Measurements from ENCODE around the gene ALPK3.

DNA sequence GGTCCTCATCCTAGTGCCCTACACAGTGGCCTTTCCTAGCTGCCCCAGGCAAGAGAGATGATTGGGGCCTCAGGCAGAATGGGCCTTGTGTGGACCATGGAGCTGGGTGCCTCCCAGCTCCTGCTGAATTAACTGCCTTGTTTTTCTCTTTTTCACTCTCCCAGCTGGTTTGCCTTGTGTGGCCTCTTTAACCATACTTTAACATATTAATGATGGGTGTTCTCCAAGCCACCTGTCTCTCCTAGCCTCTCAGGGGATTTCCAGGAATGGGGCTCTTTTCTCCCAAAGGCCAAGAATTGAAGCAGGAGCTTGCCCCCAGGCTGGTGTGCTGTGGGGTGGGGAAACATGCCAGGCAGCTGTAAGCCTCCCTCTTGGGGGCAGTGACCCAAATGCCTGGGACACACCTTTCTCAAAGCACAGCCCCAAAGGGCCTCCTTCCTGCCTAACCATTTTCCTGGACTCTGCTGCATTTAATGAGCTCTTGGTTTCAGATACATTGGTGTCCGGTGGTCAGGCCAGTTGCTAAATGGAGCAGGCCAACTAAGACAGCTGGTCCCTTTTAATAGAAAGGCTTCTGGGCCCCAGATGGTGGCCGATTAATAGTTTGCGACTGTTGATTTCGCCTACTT is 5.6 kb downstream of the ALPK3 start:
- TF ChIP-seq, protein P1, sequence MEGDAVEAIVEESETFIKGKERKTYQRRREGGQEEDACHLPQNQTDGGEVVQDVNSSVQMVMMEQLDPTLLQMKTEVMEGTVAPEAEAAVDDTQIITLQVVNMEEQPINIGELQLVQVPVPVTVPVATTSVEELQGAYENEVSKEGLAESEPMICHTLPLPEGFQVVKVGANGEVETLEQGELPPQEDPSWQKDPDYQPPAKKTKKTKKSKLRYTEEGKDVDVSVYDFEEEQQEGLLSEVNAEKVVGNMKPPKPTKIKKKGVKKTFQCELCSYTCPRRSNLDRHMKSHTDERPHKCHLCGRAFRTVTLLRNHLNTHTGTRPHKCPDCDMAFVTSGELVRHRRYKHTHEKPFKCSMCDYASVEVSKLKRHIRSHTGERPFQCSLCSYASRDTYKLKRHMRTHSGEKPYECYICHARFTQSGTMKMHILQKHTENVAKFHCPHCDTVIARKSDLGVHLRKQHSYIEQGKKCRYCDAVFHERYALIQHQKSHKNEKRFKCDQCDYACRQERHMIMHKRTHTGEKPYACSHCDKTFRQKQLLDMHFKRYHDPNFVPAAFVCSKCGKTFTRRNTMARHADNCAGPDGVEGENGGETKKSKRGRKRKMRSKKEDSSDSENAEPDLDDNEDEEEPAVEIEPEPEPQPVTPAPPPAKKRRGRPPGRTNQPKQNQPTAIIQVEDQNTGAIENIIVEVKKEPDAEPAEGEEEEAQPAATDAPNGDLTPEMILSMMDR (IDR thresholded peaks at IDR 0.05), result no peak
- TF ChIP-seq POLR2AphosphoS5 (IDR thresholded peaks at IDR 0.05) (no peak), POLR2A (IDR thresholded peaks at IDR 0.05) (no peak), EP300 (IDR thresholded peaks at IDR 0.05) (no peak)
